IPS-18a (cell line): Measurements from ENCODE around the gene TTLL13.

Experiments used
- H3K27ac ChIP-seq: one replicate; pipeline ENCODE4 v1.5.1; 2013; ENCODE audit warnings: low read length
- H3K27me3 ChIP-seq: one replicate; pipeline ENCODE4 v1.6.1; 2013; ENCODE audit warnings: mild to moderate bottlenecking, low read length; ENCODE audit not compliant: control insufficient read depth, insufficient read depth
- H3K36me3 ChIP-seq: one replicate; pipeline ENCODE4 v1.6.1; 2013; ENCODE audit warnings: low read depth, low read length; ENCODE audit not compliant: control insufficient read depth
- H3K4me1 ChIP-seq: one replicate; pipeline ENCODE4 v1.6.1; 2013; ENCODE audit warnings: low read depth, low read length; ENCODE audit not compliant: control insufficient read depth
- H3K4me3 ChIP-seq: one replicate; pipeline ENCODE4 v1.5.1; 2013; ENCODE audit warnings: low read length
- H3K9ac ChIP-seq: one replicate; pipeline ENCODE4 v1.6.1; 2013; ENCODE audit warnings: mild to moderate bottlenecking, low read length, moderate library complexity
- H3K9me3 ChIP-seq: one replicate; pipeline ENCODE4 v1.6.1; 2013; ENCODE audit warnings: low read depth, low read length; ENCODE audit not compliant: control insufficient read depth

The TTLL13 gene

GRCh38 chr15:90249203-90249863, at the start of gene TTLL13:
Gene TTLL13, plus strand, starts transcription at chr15:90249556. Its CDS starts 1,075 bp downstream, at chr15:90250631.
- Histone ChIP-seq H3K9me3 (no peaks in the 10 kb centered on the region), H3K27ac (no peak within 1 kb of the TSS), H3K36me3 (no peaks in the 10 kb centered on the region), H3K9ac (no peak within 1 kb of the TSS), H3K27me3 (peaks cover 7% of the 10 kb centered on the region), H3K4me1 (no peaks in the 10 kb centered on the region), H3K4me3 (peak within 1 kb of the TSS; percentile 62)

GRCh38 chr15:90200534-90201129, 48.7 kb upstream of the TTLL13 start:
- Histone ChIP-seq H3K4me1 (peaks cover 18% of the 10 kb centered on the region), H3K4me3 (peak overlapping the region; percentile 85), H3K27ac (peak overlapping the region; percentile 24), H3K9me3 (no peaks in the 10 kb centered on the region), H3K9ac (peak overlapping the region; percentile 62), H3K27me3 (no peaks in the 10 kb centered on the region), H3K36me3 (no peaks in the 10 kb centered on the region)

GRCh38 chr15:90201130-90201943, 48.0 kb upstream of the TTLL13 start, which contains the start of gene SEMA4B:
Gene SEMA4B, plus strand, starts transcription at chr15:90201330. Its CDS starts 249 bp downstream, at chr15:90201579.
- H3K27ac ChIP-seq: peak within 1 kb of the TSS; percentile 24
- H3K9ac ChIP-seq: peak within 1 kb of the TSS; percentile 86
- H3K36me3 ChIP-seq: peaks cover 2% of the 10 kb centered on the region
- H3K4me1 ChIP-seq: peaks cover 18% of the 10 kb centered on the region
- H3K4me3 ChIP-seq: peak within 1 kb of the TSS; percentile 85
- H3K27me3 ChIP-seq: no peaks in the 10 kb centered on the region
- H3K9me3 ChIP-seq: no peaks in the 10 kb centered on the region

- Histone ChIP-seq H3K9me3 (no peaks in the 10 kb centered on the region), H3K4me3 (peak overlapping the region; percentile 85), H3K9ac (peak overlapping the region; percentile 86), H3K4me1 (peaks cover 18% of the 10 kb centered on the region), H3K27ac (no peak overlapping the region), H3K36me3 (peaks cover 8% of the 10 kb centered on the region), H3K27me3 (no peaks in the 10 kb centered on the region)
Observed at GRCh38 chr15:90201944-90202375, 47.4 kb upstream of the TTLL13 start.

- peaks cover 18% of the 10 kb centered on the region for H3K4me1 ChIP-seq
Observed at GRCh38 chr15:90202929-90203328, 46.4 kb upstream of the TTLL13 start.

GRCh38 chr15:90203473-90203872, 45.9 kb upstream of the TTLL13 start:
- no peak overlapping the region for H3K9ac ChIP-seq
- no peaks in the 10 kb centered on the region for H3K27me3 ChIP-seq
- H3K36me3 ChIP-seq: peaks cover 12% of the 10 kb centered on the region
- no peak overlapping the region for H3K4me3 ChIP-seq
- H3K4me1 ChIP-seq: peaks cover 18% of the 10 kb centered on the region
- H3K9me3 ChIP-seq: no peaks in the 10 kb centered on the region
- H3K27ac ChIP-seq: no peak overlapping the region

More at GRCh38 chr15:90202929-90203328, 46.4 kb upstream of the TTLL13 start:
- no peak overlapping the region for H3K27ac ChIP-seq
- peak overlapping the region; percentile 85 for H3K4me3 ChIP-seq
- no peaks in the 10 kb centered on the region for H3K9me3 ChIP-seq
- peaks cover 12% of the 10 kb centered on the region for H3K36me3 ChIP-seq
- H3K9ac ChIP-seq: no peak overlapping the region
- no peaks in the 10 kb centered on the region for H3K27me3 ChIP-seq

- no peak overlapping the region for H3K4me3 ChIP-seq
- no peak overlapping the region for H3K27ac ChIP-seq
- H3K27me3 ChIP-seq: no peaks in the 10 kb centered on the region
- H3K9me3 ChIP-seq: no peaks in the 10 kb centered on the region
- H3K36me3 ChIP-seq: peaks cover 12% of the 10 kb centered on the region
- H3K9ac ChIP-seq: no peak overlapping the region
- peaks cover 18% of the 10 kb centered on the region for H3K4me1 ChIP-seq
Observed at GRCh38 chr15:90203922-90204321, 45.4 kb upstream of the TTLL13 start.

- H3K27ac ChIP-seq: no peak overlapping the region
- peaks cover 12% of the 10 kb centered on the region for H3K36me3 ChIP-seq
- H3K9me3 ChIP-seq: no peaks in the 10 kb centered on the region
- H3K27me3 ChIP-seq: no peaks in the 10 kb centered on the region
- no peak overlapping the region for H3K4me3 ChIP-seq
- H3K9ac ChIP-seq: no peak overlapping the region
- H3K4me1 ChIP-seq: peaks cover 16% of the 10 kb centered on the region
Observed at GRCh38 chr15:90205050-90205848, 44.1 kb upstream of the TTLL13 start.

- Histone ChIP-seq H3K9ac (no peak overlapping the region), H3K27me3 (no peaks in the 10 kb centered on the region), H3K36me3 (peaks cover 12% of the 10 kb centered on the region), H3K4me3 (no peak overlapping the region), H3K9me3 (no peaks in the 10 kb centered on the region), H3K27ac (no peak overlapping the region), H3K4me1 (peaks cover 11% of the 10 kb centered on the region)
Observed at GRCh38 chr15:90205886-90206285, 43.5 kb upstream of the TTLL13 start.

GRCh38 chr15:90207252-90207651, 42.1 kb upstream of the TTLL13 start:
- H3K4me3 ChIP-seq: no peak overlapping the region
- H3K27me3 ChIP-seq: no peaks in the 10 kb centered on the region
- H3K4me1 ChIP-seq: peaks cover 11% of the 10 kb centered on the region
- H3K9me3 ChIP-seq: no peaks in the 10 kb centered on the region
- H3K9ac ChIP-seq: no peak overlapping the region
- H3K27ac ChIP-seq: no peak overlapping the region
- H3K36me3 ChIP-seq: peaks cover 12% of the 10 kb centered on the region

- Histone ChIP-seq H3K27me3 (no peaks in the 10 kb centered on the region), H3K9ac (no peak overlapping the region), H3K4me1 (peaks cover 3% of the 10 kb centered on the region), H3K27ac (no peak overlapping the region), H3K4me3 (no peak overlapping the region), H3K36me3 (peaks cover 12% of the 10 kb centered on the region), H3K9me3 (no peaks in the 10 kb centered on the region)
Observed at GRCh38 chr15:90208356-90208755, 41.0 kb upstream of the TTLL13 start.
